HCT116 (cell line): ENCODE data around the gene ARHGEF40. TPM values are rescaled to one million over a fixed set of nuclear protein-coding genes. Genes with fewer than 3 reads are reported as not detected.

Experiments used
- ATAC-seq: fragments of 200-7000 bp; cut with Tn5 transposase; 2 replicates; pipeline ENCODE4 v1.9.1; 2020; ENCODE audit warnings: mild to moderate bottlenecking, moderate library complexity
- BruUV-seq: library from RNA; stranded (reverse); fragments of 400-500 nt; replicated peaks from 2 replicates; lab custom pipeline; 2021; lab: Mats Ljungman, UMichigan
- CTCF ChIA-PET: fragments of 300-600 bp; sonication (Branson Sonifier 250); formaldehyde crosslinking; loops from one replicate; lab custom pipeline; 2021; ENCODE audit warnings: antibody characterized with exemption; lab: Charles Lee
- POLR2A ChIA-PET: fragments of 300-600, 350-600 bp; sonication (Branson Sonifier 250); formaldehyde crosslinking; loops from one replicate; lab custom pipeline; 2021; ENCODE audit warnings: antibody characterized with exemption; lab: Charles Lee
- RAD21 ChIA-PET, 2 experiments: fragments of 300-600 bp; sonication (Branson Sonifier 250); formaldehyde crosslinking; loops; one replicate each; lab custom pipeline; 2023; ENCODE audit warnings: low total read pairs in 2 of 2; ENCODE audit not compliant: uncharacterized antibody in 2 of 2, unreplicated experiment in 2 of 2, low non-redundant PET in 1 of 2; lab: Charles Lee
- DNase-seq: peaks from one replicate; pipeline ENCODE4 v3.0.0-alpha.2; 2010; ENCODE audit warnings: low read depth, low spot score
- H2AFZ ChIP-seq: fragments of 200-600 bp; shearing (Covaris generic), sonication (generic); 2 replicates; pipeline ENCODE4 v1.6.1; 2017; ENCODE audit warnings: low read depth, mixed run types, mixed read lengths, antibody characterized with exemption, low read length; ENCODE audit not compliant: poor library complexity, severe bottlenecking
- H3K27ac ChIP-seq: 2 replicates; pipeline ENCODE4 v1.5.1; 2012; ENCODE audit warnings: low read depth, low read length
- H3K27me3 ChIP-seq: fragments of 200-600 bp; sonication (generic); 2 replicates; pipeline ENCODE4 v1.6.1; 2016; ENCODE audit warnings: mixed run types, low read length, mixed read lengths; ENCODE audit not compliant: insufficient read depth
- H3K36me3 ChIP-seq, 2 experiments: fragments of 200-500 bp in 1 of 2; fragments of 200-600 bp in 1 of 2; sonication (Bioruptor generic) in 1 of 2; sonication (generic) in 1 of 2; 2 replicates each; pipeline versions ENCODE4 v1.5.1 to v1.6.1; 2014 to 2016; ENCODE audit warnings: low read length in 2 of 2, inconsistent platforms in 1 of 2, mixed read lengths in 1 of 2, mixed run types in 1 of 2; ENCODE audit not compliant: insufficient read depth in 2 of 2, control insufficient read depth in 1 of 2
- H3K4me1 ChIP-seq, 2 experiments: fragments of 200-600 bp in 1 of 2; sonication (generic) in 1 of 2; 2 replicates each; pipeline versions ENCODE4 v1.5.1 to v1.6.1; 2012 to 2017; ENCODE audit warnings: low read length in 2 of 2, inconsistent platforms in 1 of 2, mild to moderate bottlenecking in 1 of 2, mixed read lengths in 1 of 2, mixed run types in 1 of 2, moderate library complexity in 1 of 2; ENCODE audit not compliant: insufficient read depth in 2 of 2, control insufficient read depth in 1 of 2
- H3K4me2 ChIP-seq: fragments of 200-600 bp; sonication (generic); 2 replicates; pipeline ENCODE4 v1.6.1; 2017; ENCODE audit warnings: mixed run types, low read length, mixed read lengths
- H3K4me3 ChIP-seq, 2 experiments: fragments of 200-600 bp in 1 of 2; sonication (generic) in 1 of 2; replicated peaks in 1 of 2; 2 replicates each; pipeline ENCODE4 v1.5.1; 2011 to 2016; ENCODE audit warnings: low read length in 2 of 2, control low read depth in 1 of 2, low read depth in 1 of 2, mild to moderate bottlenecking in 1 of 2, mixed read lengths in 1 of 2, mixed run types in 1 of 2
- H3K79me2 ChIP-seq: fragments of 200-600 bp; sonication (generic); 2 replicates; pipeline ENCODE4 v1.6.1; 2017; ENCODE audit warnings: mild to moderate bottlenecking, mixed run types, low read length, moderate library complexity, mixed read lengths; ENCODE audit not compliant: insufficient read depth
- H3K9ac ChIP-seq: fragments of 200-600 bp; sonication (generic); 2 replicates; pipeline ENCODE4 v1.6.1; 2016; ENCODE audit warnings: low read length, mixed read lengths
- H3K9me2 ChIP-seq: fragments of 200-600 bp; sonication (generic), shearing (Covaris generic); 2 replicates; pipeline ENCODE4 v1.6.1; 2017; ENCODE audit warnings: mixed run types, mild to moderate bottlenecking, moderate library complexity; ENCODE audit not compliant: insufficient read depth
- H3K9me3 ChIP-seq, 2 experiments: fragments of 200-500 bp in 1 of 2; fragments of 200-600 bp in 1 of 2; sonication (Bioruptor generic) in 1 of 2; sonication (generic) in 1 of 2; 2 replicates each; pipeline ENCODE4 v1.6.1; 2014 to 2017; ENCODE audit warnings: low read length in 2 of 2, mixed read lengths in 2 of 2, inconsistent platforms in 1 of 2, low read depth in 1 of 2, mild to moderate bottlenecking in 1 of 2, mixed run types in 1 of 2, moderate library complexity in 1 of 2; ENCODE audit not compliant: control insufficient read depth in 1 of 2, insufficient read depth in 1 of 2
- H4K20me1 ChIP-seq: fragments of 200-600 bp; sonication (generic), shearing (Covaris generic); 2 replicates; pipeline ENCODE4 v1.6.1; 2017; ENCODE audit warnings: mixed run types, mild to moderate bottlenecking, moderate library complexity; ENCODE audit not compliant: insufficient read depth
- ATF3 ChIP-seq: IDR thresholded peaks from 2 replicates; pipeline ENCODE4 v1.6.1; 2012
- CBX3 ChIP-seq: IDR thresholded peaks from 2 replicates; pipeline ENCODE4 v1.6.1; 2012; ENCODE audit warnings: low read depth
- CEBPB ChIP-seq: IDR thresholded peaks from 2 replicates; pipeline ENCODE4 v1.6.1; 2012; ENCODE audit warnings: low read depth
- CTCF ChIP-seq, 3 experiments: fragments of 200-600 bp in 1 of 3; sonication (generic) in 1 of 3; IDR thresholded peaks in 2 of 3; conservative IDR thresholded peaks in 1 of 3; 2 replicates each; pipeline ENCODE4 v1.5.1; 2012 to 2017; ENCODE audit warnings: low read depth in 2 of 3, low read length in 2 of 3, antibody characterized with exemption in 1 of 3, borderline replicate concordance in 1 of 3, control low read depth in 1 of 3, mild to moderate bottlenecking in 1 of 3, mixed read lengths in 1 of 3, mixed run types in 1 of 3, moderate library complexity in 1 of 3; ENCODE audit not compliant: insufficient read depth in 1 of 3
- EGR1 ChIP-seq: IDR thresholded peaks from 2 replicates; pipeline ENCODE4 v1.6.1; 2012; ENCODE audit warnings: low read depth
- EZH2 ChIP-seq: fragments of 200-600 bp; sonication (generic); IDR thresholded peaks from 2 replicates; pipeline ENCODE4 v1.6.1; 2017; ENCODE audit warnings: antibody characterized with exemption, mixed run types
- MAX ChIP-seq: IDR thresholded peaks from 2 replicates; pipeline ENCODE4 v1.6.1; 2012
- RAD21 ChIP-seq: IDR thresholded peaks from 2 replicates; pipeline ENCODE4 v1.6.1; 2012; ENCODE audit warnings: low read depth, mild to moderate bottlenecking
- REST ChIP-seq: IDR thresholded peaks from 2 replicates; pipeline ENCODE4 v1.6.1; 2012; ENCODE audit warnings: low read depth
- SRF ChIP-seq: IDR thresholded peaks from 2 replicates; pipeline ENCODE4 v1.6.1; 2012; ENCODE audit warnings: low read depth
- YY1 ChIP-seq: IDR thresholded peaks from 2 replicates; pipeline ENCODE4 v1.6.1; 2011; ENCODE audit warnings: low read length, low read depth, moderate library complexity, mild to moderate bottlenecking; ENCODE audit not compliant: insufficient replicate concordance; ENCODE audit errors: extremely low read depth
- ZNF274 ChIP-seq: fragments of 200-500 bp; sonication (Bioruptor generic); IDR thresholded peaks from 2 replicates; pipeline ENCODE4 v1.6.1; 2014; ENCODE audit warnings: mild to moderate bottlenecking, low read depth, low read length, inconsistent platforms
- intact Hi-C: fragments of 100-400 bp; cut with micrococcal nuclease; formaldehyde crosslinking; loops from 2 replicates; pipeline ENCODE4 v1.10.0; 2022
- total RNA-seq: library from RNA; stranded (reverse); gene quantifications from one replicate; pipeline ENCODE4 v1.2.1, GENCODE V29; 2021; ENCODE audit not compliant: unreplicated experiment

The ARHGEF40 gene
- total RNA-seq, 1 experiment from 2014 or later = 6.3 TPM

- no TSS peak for BruUV-seq
- intact Hi-C loops = no loop called here
- POLR2A ChIA-PET = interaction anchor here (1.1 kb wide), 1 partner anchor 13 kb away, joined by 5 read pairs; no protein-coding TSS in a partner anchor
Observed at GRCh38 chr14:21090940-21091663, 21.0 kb downstream of the ARHGEF40 start.

More at GRCh38 chr14:21090940-21091663, 21.0 kb downstream of the ARHGEF40 start:
- Histone ChIP-seq H3K9me2 (no peaks in the 10 kb centered on the region), H3K36me3 (no peaks in the 10 kb centered on the region; a peak in 2 of 4 replicates)
- TF ChIP-seq YY1 (no peak), MAX (no peak), EZH2 (no peak), SRF (no peak), REST (no peak), ZNF274 (no peak), CBX3 (no peak), EGR1 (no peak), ATF3 (no peak), RAD21 (no peak), CEBPB (no peak), CTCF (IDR thresholded peaks at IDR 0.05 in 2 of 3, conservative IDR thresholded peaks at IDR 0.05 in 1 of 3; ENCODE audit: borderline replicate concordance in 1 of 3, insufficient read depth in 1 of 3, low read depth in 2 of 3, low read length in 2 of 3) (no peak)
- TF ChIP-seq, all 23 proteins: peak for 0
- Histone ChIP-seq H3K4me2 (no peak overlapping the region), H3K4me1 (peaks cover 0 to 12% of the 10 kb centered on the region in 2 experiments; a peak in 3 of 4 replicates), H3K27ac (no peak overlapping the region), H2AFZ (no peak overlapping the region), H3K79me2 (no peaks in the 10 kb centered on the region), H3K4me3 (no peak overlapping the region), H4K20me1 (no peaks in the 10 kb centered on the region), H3K27me3 (no peaks in the 10 kb centered on the region), H3K9ac (no peak overlapping the region), H3K9me3 (no peaks in the 10 kb centered on the region)
- ChIA-PET CTCF (interaction anchor here (0.6 to 5.3 kb wide), 7 partner anchors 13 to 76 kb away, joined by 3 to 35 read pairs (median 17); partner anchors contain the start of gene ARHGEF40), RAD21 (interaction anchor here (0.5 to 0.7 kb wide), 2 partner anchors 20 to 24 kb away, joined by 3 read pairs; no protein-coding TSS in a partner anchor)
- DNase-seq (no peak), ATAC-seq (no peak)
